Endothelial cell of umbilical vein (primary cell): ENCODE results near the gene CDK19. TPM values are rescaled to one million over a fixed set of nuclear protein-coding genes. Genes with fewer than 3 reads are reported as not detected.

Source experiments
- BruUV-seq: library from RNA; stranded (reverse); fragments of 400-500 nt; replicated peaks from 2 replicates; lab custom pipeline; 2021; lab: Mats Ljungman, UMichigan
- CTCF ChIA-PET: fragments of 300-600, 350-600 bp; sonication (Branson Sonifier 250); formaldehyde crosslinking; loops from one replicate; lab custom pipeline; 2021; ENCODE audit warnings: antibody characterized with exemption, inconsistent platforms; lab: Charles Lee
- POLR2A ChIA-PET: fragments of 300-600, 350-600 bp; sonication (Branson Sonifier 250); formaldehyde crosslinking; loops from one replicate; lab custom pipeline; 2021; ENCODE audit warnings: antibody characterized with exemption, inconsistent platforms; lab: Charles Lee
- DNase-seq: peaks from one replicate; pipeline ENCODE4 v3.0.0-alpha.2; 2011; ENCODE audit warnings: low read depth, low spot score
- FAIRE-seq: peaks from 2 replicates; lab custom pipeline; 2011; peaks lifted over from hg19 to GRCh38; lab: Jason Lieb, UNC
- H2AFZ ChIP-seq: 2 replicates; pipeline ENCODE4 v1.6.0; 2012; ENCODE audit warnings: low read depth, low read length, control low read depth, inconsistent platforms
- H3K27ac ChIP-seq: 2 replicates; pipeline ENCODE4 v1.5.1; 2011; ENCODE audit warnings: low read depth, mild to moderate bottlenecking, control low read depth, low read length, moderate library complexity; ENCODE audit not compliant: insufficient read depth
- H3K27me3 ChIP-seq, 2 experiments: 2 replicates each; pipeline versions ENCODE4 v1.6.0 to v1.6.1; 2011; ENCODE audit warnings: low read length in 2 of 2, mixed read lengths in 1 of 2; ENCODE audit not compliant: control insufficient read depth in 2 of 2, insufficient read depth in 2 of 2
- H3K36me3 ChIP-seq, 2 experiments: 2 replicates in 1 of 2; 3 replicates in 1 of 2; pipeline ENCODE4 v1.5.1; 2011; ENCODE audit warnings: low read length in 2 of 2, mild to moderate bottlenecking in 1 of 2, moderate library complexity in 1 of 2; ENCODE audit not compliant: control insufficient read depth in 2 of 2, insufficient read depth in 2 of 2; ENCODE audit errors: extremely low read depth in 1 of 2
- H3K4me1 ChIP-seq: 3 replicates; pipeline ENCODE4 v1.5.1; 2011; ENCODE audit warnings: mild to moderate bottlenecking, low read length; ENCODE audit not compliant: control insufficient read depth, insufficient read depth; ENCODE audit errors: extremely low read depth
- H3K4me2 ChIP-seq: 2 replicates; pipeline ENCODE4 v1.6.1; 2011; ENCODE audit warnings: low read length, control low read depth, mixed read lengths; ENCODE audit not compliant: insufficient read depth
- H3K4me3 ChIP-seq, 3 experiments: fragments of 200-600 bp in 1 of 3; sonication (generic), shearing (Covaris generic) in 1 of 3; replicated peaks in 1 of 3; 2 replicates each; pipeline ENCODE4 v1.5.1; 2011 to 2016; ENCODE audit warnings: control low read depth in 3 of 3, low read length in 3 of 3, mild to moderate bottlenecking in 2 of 3, inconsistent platforms in 1 of 3, low read depth in 1 of 3, moderate library complexity in 1 of 3; ENCODE audit not compliant: insufficient read depth in 1 of 3
- H3K79me2 ChIP-seq: 2 replicates; pipeline ENCODE4 v1.6.0; 2012; ENCODE audit warnings: low read length, inconsistent platforms; ENCODE audit not compliant: control insufficient read depth, insufficient read depth
- H3K9ac ChIP-seq: replicated peaks from 2 replicates; pipeline ENCODE3; 2011; ENCODE audit warnings: low read length, control low read depth; ENCODE audit not compliant: insufficient read depth; ENCODE audit errors: extremely low read depth
- H3K9me1 ChIP-seq: replicated peaks from 3 replicates; pipeline ENCODE4 v1.6.0; 2011; ENCODE audit warnings: mild to moderate bottlenecking, low read length; ENCODE audit not compliant: control insufficient read depth, insufficient read depth; ENCODE audit errors: extremely low read depth
- H3K9me3 ChIP-seq: replicated peaks from 2 replicates; pipeline ENCODE4 v1.5.1; 2012; ENCODE audit warnings: low read length, inconsistent platforms; ENCODE audit not compliant: control insufficient read depth, insufficient read depth
- H4K20me1 ChIP-seq: replicated peaks from 2 replicates; pipeline ENCODE3; 2011; ENCODE audit warnings: mild to moderate bottlenecking, low read length; ENCODE audit not compliant: control insufficient read depth, insufficient read depth; ENCODE audit errors: extremely low read depth
- CTCF ChIP-seq, 2 donors: IDR thresholded peaks; 1 replicate in 1 of 2; 2 replicates in 1 of 2; pipeline ENCODE4 v1.5.1; 2011; ENCODE audit warnings: low read length in 2 of 2, mild to moderate bottlenecking in 2 of 2, moderate library complexity in 2 of 2, control low read depth in 1 of 2, inconsistent platforms in 1 of 2, low read depth in 1 of 2; ENCODE audit not compliant: insufficient read depth in 1 of 2; ENCODE audit errors: extremely low read depth in 1 of 2
- EZH2 ChIP-seq: IDR thresholded peaks from 2 replicates; pipeline ENCODE4 v1.6.1; 2012; ENCODE audit warnings: borderline replicate concordance, low read depth, mild to moderate bottlenecking, moderate library complexity, low read length, inconsistent platforms; ENCODE audit not compliant: severe bottlenecking
- FOS ChIP-seq: IDR thresholded peaks from 2 replicates; pipeline ENCODE4 v1.6.1; 2011; ENCODE audit warnings: mild to moderate bottlenecking, low read length, moderate library complexity, borderline replicate concordance; ENCODE audit not compliant: insufficient read depth
- GATA2 ChIP-seq: IDR thresholded peaks from 2 replicates; pipeline ENCODE4 v1.7.0; 2011; ENCODE audit warnings: low read depth, mild to moderate bottlenecking, moderate library complexity, mixed read lengths, low read length; ENCODE audit not compliant: insufficient read length, insufficient read depth
- JUN ChIP-seq: IDR thresholded peaks from 2 replicates; pipeline ENCODE4 v1.6.1; 2011; ENCODE audit warnings: borderline replicate concordance, low read depth; ENCODE audit not compliant: insufficient read length, insufficient read depth
- MYC ChIP-seq: IDR thresholded peaks from one replicate; pipeline ENCODE4 v1.6.1; 2011; ENCODE audit warnings: mild to moderate bottlenecking, low read depth, low read length
- POLR2A ChIP-seq: IDR thresholded peaks from 2 replicates; pipeline ENCODE4 v1.6.1; 2012; ENCODE audit warnings: low read depth, mild to moderate bottlenecking, control low read depth, low read length
- POLR2AphosphoS5 ChIP-seq: IDR thresholded peaks from 2 replicates; pipeline ENCODE4 v1.6.1; 2012; ENCODE audit warnings: low read depth, mild to moderate bottlenecking, control low read depth, low read length, moderate library complexity; ENCODE audit not compliant: insufficient read depth
- dilution Hi-C: fragments of 300-500 bp; cut with MboI; formaldehyde crosslinking; loops from one replicate; pipeline ENCODE4 v1.15.0; 2019; ENCODE audit warnings: low sequenced_read_pairs; ENCODE audit not compliant: extremely low pct_ligation_motif_present
- intact Hi-C: fragments of 100-400 bp; cut with micrococcal nuclease; formaldehyde crosslinking; loops from one replicate; pipeline ENCODE4 v1.10.0; 2022
- polyA plus RNA-seq, 4 experiments: library from polyadenylated mRNA; depleted of rRNA in 3 of 4; stranded (reverse) in 3 of 4; unstranded in 1 of 4; fragments of >200 nt; gene quantifications; 2 replicates each; pipeline versions ENCODE4 v1.2.1 to v1.2.3, GENCODE V29; 2011 to 2012; ENCODE audit warnings: missing spikeins in 1 of 4
- total RNA-seq: library from RNA; stranded (reverse); gene quantifications from 2 replicates; pipeline ENCODE4 v1.2.3, GENCODE V29; 2021
- TF ChIP-seq, protein P1 (sequence below): IDR thresholded peaks from 2 replicates; pipeline ENCODE4 v1.6.1; 2011; ENCODE audit not compliant: insufficient read depth, insufficient read length

Gene CDK19
- total and polyA plus RNA-seq, 2 donors (not counting 3 experiments of a cell fraction or from before 2014, with no cell fraction given), result 4.6 to 12.1 TPM

- CTCF ChIA-PET, result interaction anchor here (0.8 kb wide), 1 partner anchor 13 kb away, joined by 3 read pairs; no protein-coding TSS in a partner anchor
- Histone ChIP-seq H3K4me3 (no peak overlapping the region), H2AFZ (no peak overlapping the region), H3K4me1 (no peaks in the 10 kb centered on the region), H3K27ac (no peak overlapping the region), H3K27me3 (peaks cover 20 to 36% of the 10 kb centered on the region in 2 experiments), H3K4me2 (no peak overlapping the region), H4K20me1 (no peaks in the 10 kb centered on the region), H3K79me2 (no peaks in the 10 kb centered on the region), H3K9me3 (no peaks in the 10 kb centered on the region), H3K9ac (no peak overlapping the region), H3K9me1 (no peaks in the 10 kb centered on the region), H3K36me3 (no peaks in the 10 kb centered on the region)
- DNase-seq (no peak), FAIRE-seq (no peak)
- intact Hi-C loops, result no loop called here
- POLR2A ChIA-PET, result interaction anchor here (1.1 kb wide), 1 partner anchor 312 kb away, joined by 3 read pairs; the partner anchor contains the start of gene AMD1
- no peak for TF ChIP-seq POLR2AphosphoS5
- no peak for TF ChIP-seq GATA2
- TF ChIP-seq MYC, result no peak
- TF ChIP-seq FOS, result no peak
- no peak for TF ChIP-seq EZH2
- no peak for TF ChIP-seq JUN
- TF ChIP-seq CTCF (IDR thresholded peaks at IDR 0.05; ENCODE audit: extremely low read depth in 1 of 2, insufficient read depth in 1 of 2, low read depth in 1 of 2, low read length in 2 of 2), result no peak
- TF ChIP-seq POLR2A, result no peak
- TF ChIP-seq, protein P1, sequence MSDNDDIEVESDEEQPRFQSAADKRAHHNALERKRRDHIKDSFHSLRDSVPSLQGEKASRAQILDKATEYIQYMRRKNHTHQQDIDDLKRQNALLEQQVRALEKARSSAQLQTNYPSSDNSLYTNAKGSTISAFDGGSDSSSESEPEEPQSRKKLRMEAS, result no peak
- BruUV-seq, result no TSS peak
- dilution Hi-C loops, result no loop called here
These were observed 252.9 kb downstream of the CDK19 start for GRCh38 chr6:110562316-110562915.
